Measurements from ENCODE around the gene ZFP82. TPM values are rescaled to one million over a fixed set of nuclear protein-coding genes. Genes with fewer than 3 reads are reported as not detected.

ZFP82 gene
- total and polyA plus RNA-seq, 2 experiments from 2014 or later, result 16.8 to 21.2 TPM

GRCh38 chr19:36449059-36449670 lies 30.7 kb upstream of the ZFP82 start (continued):
- no peak for TF ChIP-seq ZNF462 (CRISPR knock-in tag; IDR thresholded peaks at IDR 0.05)
- TF ChIP-seq ZNF114 (CRISPR knock-in tag; IDR thresholded peaks at IDR 0.05), result no peak

GRCh38 chr19:36441339-36441738 lies 22.9 kb upstream of the ZFP82 start:
- peaks cover 27% of the 10 kb centered on the region; the same call in 2 of the 3 replicates for H3K36me3 Mint-ChIP-seq (ENCODE audit: low read depth)
- TF ChIP-seq REST (IDR thresholded peaks at IDR 0.05; ENCODE audit: unreplicated experiment) (no peak), STAT1 (IDR thresholded peaks at IDR 0.05; ENCODE audit: unreplicated experiment) (no peak), ETS1 (IDR thresholded peaks at IDR 0.05) (no peak), EZH2phosphoT487 (IDR thresholded peaks at IDR 0.05; ENCODE audit: unreplicated experiment) (no peak), CREB1 (CRISPR knock-in tag; IDR thresholded peaks at IDR 0.05; ENCODE audit: low read depth) (no peak), POLR2AphosphoS5 (IDR thresholded peaks at IDR 0.05; ENCODE audit: low read depth) (no peak), ZNF114 (CRISPR knock-in tag; IDR thresholded peaks at IDR 0.05) (no peak), ZNF331 (CRISPR knock-in tag; IDR thresholded peaks at IDR 0.05; ENCODE audit: low read depth) (no peak)
- peaks cover 6% of the 10 kb centered on the region for H3K27me3 Mint-ChIP-seq (ENCODE audit: insufficient read depth, low read depth, poor library complexity)
- no peak overlapping the region for H2AFZ ChIP-seq
- H3K4me3 Mint-ChIP-seq, result no peak overlapping the region
- H3K27me3 ChIP-seq (ENCODE audit: insufficient read depth), result no peaks in the 10 kb centered on the region
- no peak overlapping the region for H3K4me3 ChIP-seq
- H3K27ac ChIP-seq (ENCODE audit: low read depth), result no peak overlapping the region
- H3K9me3 Mint-ChIP-seq, result peaks cover 64% of the 10 kb centered on the region
- H3F3A ChIP-seq (replicated peaks; ENCODE audit: low read depth), result no peaks in the 10 kb centered on the region
- H3K9me2 ChIP-seq (ENCODE audit: insufficient read depth), result no peaks in the 10 kb centered on the region
- no peak overlapping the region for H3K4me2 ChIP-seq
- no peaks in the 10 kb centered on the region for H3K79me2 ChIP-seq (replicated peaks; ENCODE audit: insufficient read depth)
- H3K36me3 ChIP-seq (ENCODE audit: insufficient read depth), result no peaks in the 10 kb centered on the region
- DNase-seq (ENCODE audit: low spot score) (no peak), ATAC-seq (no peak)
- no peaks in the 10 kb centered on the region for H3K4me1 ChIP-seq (ENCODE audit: insufficient read depth)
- H4K20me1 ChIP-seq (replicated peaks; ENCODE audit: insufficient read depth), result no peaks in the 10 kb centered on the region
- no peaks in the 10 kb centered on the region for H3K4me1 Mint-ChIP-seq
- no peak overlapping the region for H3K27ac Mint-ChIP-seq

Data from GM23338 (cell line).